ENCODE measurements around the gene TMEM203.

The TMEM203 gene

DNA sequence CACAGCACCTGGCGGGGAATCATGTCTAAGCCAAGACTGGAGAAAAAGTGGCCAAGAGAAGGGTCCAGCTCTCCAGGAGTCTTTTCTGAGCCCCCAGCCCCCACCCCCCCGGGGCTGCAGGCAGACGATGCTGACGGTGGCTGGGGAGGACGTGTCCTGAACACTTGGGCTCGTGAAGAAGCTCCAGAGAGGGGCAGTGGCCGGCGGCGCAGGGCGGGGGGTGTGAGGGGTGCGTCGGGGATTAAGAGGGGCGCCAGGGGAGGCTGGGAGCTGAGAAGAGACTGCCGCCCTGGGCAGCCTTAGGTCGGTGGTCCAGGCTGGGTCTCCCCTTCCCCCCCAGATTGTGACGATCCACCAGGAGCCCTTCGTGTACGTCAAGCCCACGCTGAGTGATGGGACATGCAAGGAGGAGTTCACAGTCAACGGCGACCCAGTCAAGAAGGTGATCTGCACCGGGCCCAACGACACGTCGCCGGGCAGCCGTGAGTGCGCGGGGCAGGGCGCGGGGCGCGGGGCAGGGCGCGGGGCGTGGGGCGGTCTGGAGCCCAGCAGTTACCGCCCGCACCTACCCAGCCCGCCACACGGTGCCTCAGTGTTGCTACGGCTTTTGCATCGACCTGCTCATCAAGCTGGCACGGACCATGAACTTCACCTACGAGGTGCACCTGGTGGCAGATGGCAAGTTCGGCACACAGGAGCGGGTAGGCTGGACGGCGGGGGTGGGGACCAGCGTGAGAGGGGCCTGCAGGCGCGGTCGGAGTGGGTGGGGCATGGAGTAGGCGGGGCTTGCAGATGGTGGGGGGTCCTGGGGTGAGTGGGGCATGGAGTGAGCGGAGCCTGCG, 44.5 kb downstream of the TMEM203 start:
- Histone ChIP-seq H3K27me3 (ENCODE audit: insufficient read depth, poor library complexity, severe bottlenecking) (peaks cover 66% of the 10 kb centered on the region), H3K27ac (replicated peaks) (no peak overlapping the region), H3K4me3 (replicated peaks; ENCODE audit: insufficient read depth, low read length) (no peak overlapping the region)
- DNase-seq (ENCODE audit: low read depth in 1 of 2, low spot score in 1 of 2): no peak
- TF ChIP-seq SPI1 (IDR thresholded peaks at IDR 0.05; ENCODE audit: borderline replicate concordance, low read depth): no peak
- TF ChIP-seq, protein P1, sequence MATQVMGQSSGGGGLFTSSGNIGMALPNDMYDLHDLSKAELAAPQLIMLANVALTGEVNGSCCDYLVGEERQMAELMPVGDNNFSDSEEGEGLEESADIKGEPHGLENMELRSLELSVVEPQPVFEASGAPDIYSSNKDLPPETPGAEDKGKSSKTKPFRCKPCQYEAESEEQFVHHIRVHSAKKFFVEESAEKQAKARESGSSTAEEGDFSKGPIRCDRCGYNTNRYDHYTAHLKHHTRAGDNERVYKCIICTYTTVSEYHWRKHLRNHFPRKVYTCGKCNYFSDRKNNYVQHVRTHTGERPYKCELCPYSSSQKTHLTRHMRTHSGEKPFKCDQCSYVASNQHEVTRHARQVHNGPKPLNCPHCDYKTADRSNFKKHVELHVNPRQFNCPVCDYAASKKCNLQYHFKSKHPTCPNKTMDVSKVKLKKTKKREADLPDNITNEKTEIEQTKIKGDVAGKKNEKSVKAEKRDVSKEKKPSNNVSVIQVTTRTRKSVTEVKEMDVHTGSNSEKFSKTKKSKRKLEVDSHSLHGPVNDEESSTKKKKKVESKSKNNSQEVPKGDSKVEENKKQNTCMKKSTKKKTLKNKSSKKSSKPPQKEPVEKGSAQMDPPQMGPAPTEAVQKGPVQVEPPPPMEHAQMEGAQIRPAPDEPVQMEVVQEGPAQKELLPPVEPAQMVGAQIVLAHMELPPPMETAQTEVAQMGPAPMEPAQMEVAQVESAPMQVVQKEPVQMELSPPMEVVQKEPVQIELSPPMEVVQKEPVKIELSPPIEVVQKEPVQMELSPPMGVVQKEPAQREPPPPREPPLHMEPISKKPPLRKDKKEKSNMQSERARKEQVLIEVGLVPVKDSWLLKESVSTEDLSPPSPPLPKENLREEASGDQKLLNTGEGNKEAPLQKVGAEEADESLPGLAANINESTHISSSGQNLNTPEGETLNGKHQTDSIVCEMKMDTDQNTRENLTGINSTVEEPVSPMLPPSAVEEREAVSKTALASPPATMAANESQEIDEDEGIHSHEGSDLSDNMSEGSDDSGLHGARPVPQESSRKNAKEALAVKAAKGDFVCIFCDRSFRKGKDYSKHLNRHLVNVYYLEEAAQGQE (IDR thresholded peaks at IDR 0.05; ENCODE audit: insufficient replicate concordance, low read depth): no peak
- TF ChIP-seq GABPA (IDR thresholded peaks at IDR 0.05; ENCODE audit: low read depth): no peak
- TF ChIP-seq POLR2AphosphoS5 (IDR thresholded peaks at IDR 0.05; ENCODE audit: low read depth): no peak
- TF ChIP-seq, protein P2, sequence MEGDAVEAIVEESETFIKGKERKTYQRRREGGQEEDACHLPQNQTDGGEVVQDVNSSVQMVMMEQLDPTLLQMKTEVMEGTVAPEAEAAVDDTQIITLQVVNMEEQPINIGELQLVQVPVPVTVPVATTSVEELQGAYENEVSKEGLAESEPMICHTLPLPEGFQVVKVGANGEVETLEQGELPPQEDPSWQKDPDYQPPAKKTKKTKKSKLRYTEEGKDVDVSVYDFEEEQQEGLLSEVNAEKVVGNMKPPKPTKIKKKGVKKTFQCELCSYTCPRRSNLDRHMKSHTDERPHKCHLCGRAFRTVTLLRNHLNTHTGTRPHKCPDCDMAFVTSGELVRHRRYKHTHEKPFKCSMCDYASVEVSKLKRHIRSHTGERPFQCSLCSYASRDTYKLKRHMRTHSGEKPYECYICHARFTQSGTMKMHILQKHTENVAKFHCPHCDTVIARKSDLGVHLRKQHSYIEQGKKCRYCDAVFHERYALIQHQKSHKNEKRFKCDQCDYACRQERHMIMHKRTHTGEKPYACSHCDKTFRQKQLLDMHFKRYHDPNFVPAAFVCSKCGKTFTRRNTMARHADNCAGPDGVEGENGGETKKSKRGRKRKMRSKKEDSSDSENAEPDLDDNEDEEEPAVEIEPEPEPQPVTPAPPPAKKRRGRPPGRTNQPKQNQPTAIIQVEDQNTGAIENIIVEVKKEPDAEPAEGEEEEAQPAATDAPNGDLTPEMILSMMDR (IDR thresholded peaks at IDR 0.05; ENCODE audit: insufficient read depth, low read length): no peak

- no peak overlapping the region for H3K27ac ChIP-seq (replicated peaks)
- no peak overlapping the region for H3K4me3 ChIP-seq (replicated peaks; ENCODE audit: insufficient read depth, low read length)
- peaks cover 71% of the 10 kb centered on the region for H3K27me3 ChIP-seq (ENCODE audit: insufficient read depth, poor library complexity, severe bottlenecking)
- no peak for TF ChIP-seq SPI1 (IDR thresholded peaks at IDR 0.05; ENCODE audit: borderline replicate concordance, low read depth)
- TF ChIP-seq POLR2AphosphoS5 (IDR thresholded peaks at IDR 0.05; ENCODE audit: low read depth): no peak
- TF ChIP-seq, protein P2 (IDR thresholded peaks at IDR 0.05; ENCODE audit: insufficient read depth, low read length): no peak
- TF ChIP-seq, protein P1 (IDR thresholded peaks at IDR 0.05; ENCODE audit: insufficient replicate concordance, low read depth): no peak
- no peak for TF ChIP-seq GABPA (IDR thresholded peaks at IDR 0.05; ENCODE audit: low read depth)
- DNase-seq (ENCODE audit: low read depth in 1 of 2, low spot score in 1 of 2): no peak
Measured at GRCh38 chr9:137160054-137160425, 45.4 kb downstream of the TMEM203 start.

DNA sequence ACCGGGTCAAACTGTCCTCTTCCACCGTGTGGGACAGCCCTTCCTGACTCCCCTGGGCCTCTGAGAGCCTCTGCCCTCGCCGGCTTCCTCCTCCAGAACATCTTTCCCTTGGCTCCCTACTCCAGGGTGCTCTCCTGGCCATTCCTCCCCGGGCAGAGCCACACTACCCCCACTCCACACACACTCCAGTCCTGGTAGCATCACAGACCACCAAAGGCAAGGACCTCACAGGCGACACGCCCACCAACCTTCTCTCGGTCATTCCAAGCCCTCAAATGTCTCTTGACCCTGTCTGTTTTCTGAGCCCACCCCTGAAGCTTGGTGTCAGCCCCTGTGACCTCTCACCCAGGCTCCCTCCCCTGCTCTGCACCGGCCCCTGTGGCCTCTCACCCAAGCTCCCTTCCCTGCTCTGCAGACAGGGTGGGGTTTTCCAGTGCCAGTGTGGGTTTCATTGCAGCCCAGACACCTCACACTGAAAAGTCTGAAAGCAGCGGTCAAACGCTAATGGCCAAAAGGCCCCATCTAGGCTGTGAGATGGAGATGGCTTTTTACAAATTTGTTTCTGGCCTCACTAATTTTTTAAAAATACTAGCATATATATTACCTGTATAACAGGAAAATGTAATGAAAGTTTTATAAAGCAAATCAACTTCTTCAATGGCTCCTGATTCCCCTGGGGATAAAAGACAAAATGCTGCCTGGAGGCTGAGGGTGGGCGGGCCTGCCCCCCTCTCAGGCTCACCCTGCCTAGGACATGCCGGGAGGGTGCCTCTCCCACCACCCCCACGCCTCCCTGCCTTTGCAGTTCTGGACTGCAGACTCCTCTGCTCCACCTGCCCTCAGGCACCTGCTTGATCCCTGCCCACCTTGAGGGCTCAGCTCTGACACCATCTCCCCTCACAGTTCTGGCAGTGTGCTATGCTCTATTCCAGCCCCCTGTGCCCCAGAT, 46.1 kb downstream of the TMEM203 start:
- Histone ChIP-seq H3K4me3 (replicated peaks; ENCODE audit: insufficient read depth, low read length) (no peak overlapping the region), H3K27ac (replicated peaks) (no peak overlapping the region), H3K27me3 (ENCODE audit: insufficient read depth, poor library complexity, severe bottlenecking) (peaks cover 68% of the 10 kb centered on the region)
- no peak for DNase-seq (ENCODE audit: low read depth in 1 of 2, low spot score in 1 of 2)
- no peak for TF ChIP-seq POLR2AphosphoS5 (IDR thresholded peaks at IDR 0.05; ENCODE audit: low read depth)
- TF ChIP-seq, protein P1 (IDR thresholded peaks at IDR 0.05; ENCODE audit: insufficient replicate concordance, low read depth): no peak
- TF ChIP-seq, protein P2 (IDR thresholded peaks at IDR 0.05; ENCODE audit: insufficient read depth, low read length): no peak

Measured in HL-60 (cell line).